Activated naive CD4-positive, alpha-beta T cell treated with Interleukin-2 at 50 U/mL for 16 hours (primary cell): ENCODE results near the gene ARMC8.

Experiments
- DNase-seq: peaks from one replicate; pipeline ENCODE4 v3.0.0-alpha.2; 2020

ARMC8 gene

DNA sequence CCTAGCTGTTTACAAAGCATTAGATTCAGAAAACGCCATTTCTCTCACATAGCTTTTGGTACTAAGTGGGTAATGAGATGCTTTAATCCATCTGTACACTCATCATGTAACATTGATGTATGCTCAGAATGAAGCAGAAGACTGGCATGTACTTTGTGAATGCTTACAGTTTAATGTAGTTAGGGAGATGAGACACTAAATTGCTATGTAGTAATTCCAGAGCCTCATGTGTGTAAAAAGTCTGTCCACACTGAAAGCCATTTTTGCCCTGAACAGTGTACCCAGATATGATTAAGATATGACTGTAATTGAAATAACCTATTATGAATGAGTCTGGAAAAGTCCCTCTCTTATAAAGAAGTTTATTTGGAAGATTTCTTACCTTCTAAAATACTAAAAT is 66.5 kb downstream of the ARMC8 start:
- no peak for DNase-seq

DNA sequence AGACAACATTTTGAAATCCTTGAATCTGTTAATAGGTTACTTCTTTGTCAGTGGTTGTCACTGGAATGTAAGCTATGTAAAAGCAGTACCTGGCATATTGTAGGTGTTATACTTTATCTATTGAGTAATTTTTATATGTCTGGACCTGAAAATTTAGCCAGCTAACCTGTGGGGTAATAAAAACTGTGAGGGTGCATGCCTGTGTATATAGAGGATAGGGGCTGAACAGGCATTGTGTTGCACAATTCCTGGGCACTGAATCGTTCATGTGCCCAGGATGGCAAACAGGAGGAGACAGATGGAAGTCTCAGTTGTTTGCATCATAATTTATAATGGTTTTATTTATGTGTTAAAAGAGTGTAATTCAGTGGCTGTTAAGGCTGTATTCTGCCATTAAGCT is 67.1 kb downstream of the ARMC8 start:
- DNase-seq: no peak

DNA sequence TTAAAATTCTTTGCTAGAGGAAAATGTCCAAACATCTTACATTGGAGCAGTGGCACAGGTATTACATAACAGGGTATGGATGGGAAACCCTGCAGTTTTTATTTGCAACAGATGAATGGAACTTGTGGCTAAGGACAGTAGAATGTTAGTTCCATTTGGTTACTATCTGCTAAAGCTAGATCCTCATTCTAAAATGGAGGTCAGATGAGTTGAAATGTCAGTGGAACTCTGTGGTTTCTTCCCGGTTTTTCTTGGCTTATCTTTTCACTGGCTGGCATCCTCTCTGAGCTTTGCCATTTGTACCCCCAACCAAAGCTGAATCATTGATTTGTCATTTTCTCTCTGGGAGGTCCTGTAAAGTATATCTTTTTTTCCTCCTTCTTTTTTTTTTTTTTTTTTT is 68.9 kb downstream of the ARMC8 start:
- DNase-seq: no peak

DNA sequence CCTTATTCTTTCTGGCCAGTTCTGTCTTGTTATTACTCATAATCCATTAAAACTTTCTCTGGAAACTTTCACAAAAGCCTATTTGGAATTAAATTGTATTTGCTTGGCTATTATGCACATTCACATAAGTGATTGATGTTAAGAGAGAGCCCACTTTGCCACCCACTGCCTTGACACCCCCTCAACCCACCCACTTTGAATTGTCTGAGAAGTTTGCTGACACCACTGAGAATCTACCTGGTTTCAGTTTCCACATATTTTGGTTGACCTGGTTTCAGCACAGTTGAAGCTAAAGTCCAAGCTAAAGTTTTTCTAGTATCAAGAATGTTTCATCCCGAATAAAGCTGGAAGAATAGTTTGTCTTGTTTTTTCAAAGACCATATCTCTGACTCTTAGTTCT is 70.9 kb downstream of the ARMC8 start:
- no peak for DNase-seq

DNA sequence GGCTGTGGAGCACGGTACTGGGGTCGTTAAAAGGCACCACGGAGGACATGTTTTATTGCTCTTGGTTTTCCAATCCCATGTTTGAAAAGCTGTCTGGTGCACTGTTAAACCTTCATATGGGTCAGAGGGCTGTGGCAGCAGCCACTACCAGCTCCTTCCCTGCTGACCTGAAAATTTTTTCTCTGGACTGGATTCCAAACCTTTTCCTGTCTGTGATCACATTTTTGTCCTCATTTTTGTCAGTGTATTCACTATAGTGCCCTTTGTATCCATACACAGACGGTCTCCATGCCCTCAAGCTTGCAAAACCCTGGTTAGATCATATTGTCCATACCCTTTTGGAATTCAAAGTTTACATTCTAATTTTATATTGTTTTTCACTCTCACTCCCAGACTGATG is 72.0 kb downstream of the ARMC8 start:
- no peak for DNase-seq

DNA sequence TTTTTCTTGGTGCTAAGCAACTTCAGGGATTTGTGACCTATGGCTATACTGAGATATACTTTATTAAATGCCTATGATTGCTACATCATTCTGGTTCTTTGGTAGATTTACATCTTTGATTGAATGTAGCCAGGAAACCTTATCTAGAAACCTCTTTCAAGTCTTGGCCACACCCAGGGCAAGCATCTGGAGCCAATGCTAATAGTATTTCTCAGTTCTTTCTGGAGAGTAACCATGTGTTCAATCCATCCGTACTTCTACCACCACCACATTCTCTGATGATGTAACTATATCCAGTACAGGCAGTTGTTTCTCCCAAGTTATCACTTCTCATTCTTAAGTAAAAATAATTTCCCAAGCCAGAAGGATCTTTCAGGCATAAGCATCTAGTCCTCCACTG is 73.5 kb downstream of the ARMC8 start:
- no peak for DNase-seq

DNA sequence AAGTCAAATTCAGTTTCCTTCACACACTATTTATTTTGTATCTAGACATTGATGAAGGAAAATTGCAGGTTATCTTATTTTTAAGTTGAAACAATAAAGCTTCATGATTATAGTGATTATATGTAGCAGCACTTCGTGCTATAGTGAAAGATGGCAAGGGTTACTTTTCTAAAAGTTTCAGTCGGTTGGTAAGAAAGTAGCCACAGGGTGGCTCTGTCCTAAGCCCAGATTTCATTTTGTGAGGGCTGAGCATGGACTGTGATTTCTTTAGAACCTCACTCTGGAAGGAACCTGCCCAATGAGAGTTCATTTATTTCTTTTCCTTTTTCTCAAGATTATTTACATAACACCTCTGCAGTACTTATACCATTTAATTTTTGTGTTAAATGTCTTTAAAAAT is 76.0 kb downstream of the ARMC8 start:
- no peak for DNase-seq

DNA sequence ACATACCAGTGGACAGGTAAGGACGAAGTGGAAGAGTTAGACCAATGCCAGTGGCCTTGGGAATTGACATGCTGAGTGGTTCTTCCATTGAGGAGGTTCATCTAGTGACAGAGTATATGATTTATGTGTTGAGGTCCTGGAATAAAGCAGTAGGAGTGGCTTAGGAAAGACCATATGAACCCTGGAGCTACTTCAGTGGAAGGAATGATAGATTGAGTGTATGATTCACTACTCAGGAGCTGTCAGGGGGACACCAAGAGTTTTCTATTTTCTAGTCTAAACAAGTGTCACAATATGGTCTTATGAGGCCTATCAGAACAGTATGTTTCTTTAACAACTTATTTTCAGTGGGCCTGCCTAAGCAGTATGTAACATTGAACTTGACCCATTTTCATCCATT is 78.6 kb downstream of the ARMC8 start:
- no peak for DNase-seq

DNA sequence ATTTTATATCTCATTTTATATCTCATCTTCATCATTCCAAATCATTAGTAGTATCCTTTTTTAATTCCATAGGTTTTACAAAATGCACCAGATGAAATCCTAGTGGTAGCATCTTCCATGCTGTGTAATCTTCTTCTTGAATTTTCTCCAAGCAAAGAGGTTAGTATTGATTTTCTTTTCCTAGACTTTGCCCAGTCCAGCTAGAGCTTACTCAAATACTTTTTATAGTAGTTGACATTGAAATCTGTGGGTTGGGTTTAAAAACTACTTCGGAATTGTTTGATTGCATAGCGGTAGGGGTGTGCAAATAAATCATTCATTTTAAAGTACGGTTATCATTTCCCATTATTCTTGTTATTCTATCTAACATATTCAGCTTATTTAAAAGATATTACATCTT is 80.0 kb downstream of the ARMC8 start:
- no peak for DNase-seq

DNA sequence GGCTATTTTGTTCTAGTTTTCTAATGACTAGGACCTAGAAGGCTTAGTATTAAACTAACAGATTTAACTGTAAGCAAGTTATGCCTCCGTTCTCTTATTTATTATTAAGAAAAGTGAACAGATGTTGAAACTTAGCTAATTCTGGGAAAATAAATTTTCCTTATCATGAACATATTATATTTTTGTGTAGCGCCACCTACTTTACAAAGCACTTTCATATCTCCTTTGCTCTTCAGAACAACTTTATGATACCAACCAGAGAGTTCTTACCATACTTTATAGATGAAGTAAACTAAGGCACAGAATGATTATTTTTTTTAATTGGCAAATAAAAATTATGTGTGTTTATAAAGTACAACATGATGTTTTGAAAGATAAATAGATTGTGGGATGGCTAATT is 83.1 kb downstream of the ARMC8 start:
- no peak for DNase-seq

DNA sequence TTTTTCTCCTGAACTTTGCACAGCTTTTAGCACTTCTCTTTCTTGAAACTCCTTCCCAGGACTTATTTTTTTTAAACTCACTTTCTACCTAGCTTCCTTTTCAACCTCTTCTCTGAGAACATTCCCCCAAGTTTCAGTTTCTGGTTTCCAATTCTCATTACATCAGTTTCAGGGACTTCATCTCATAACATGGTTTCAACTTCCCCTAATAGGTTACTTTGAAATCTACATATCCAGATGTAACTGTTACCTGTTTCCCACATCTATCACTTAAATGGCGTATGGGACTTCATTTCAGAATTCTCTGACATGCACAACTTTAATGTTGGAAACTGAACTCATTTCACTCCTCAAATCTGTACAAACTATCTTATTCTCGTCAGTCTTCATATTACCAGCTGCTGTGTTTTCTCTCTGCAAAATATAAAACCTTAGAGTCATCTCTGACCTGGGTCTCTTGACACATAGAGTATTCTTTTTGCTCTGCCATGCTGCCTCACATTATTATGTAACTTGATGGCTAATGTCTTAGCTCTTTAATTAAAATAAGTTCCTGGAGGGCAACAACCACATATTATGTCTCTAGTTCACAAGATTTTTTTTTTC is 84.2 kb downstream of the ARMC8 start:
- DNase-seq: no peak

DNA sequence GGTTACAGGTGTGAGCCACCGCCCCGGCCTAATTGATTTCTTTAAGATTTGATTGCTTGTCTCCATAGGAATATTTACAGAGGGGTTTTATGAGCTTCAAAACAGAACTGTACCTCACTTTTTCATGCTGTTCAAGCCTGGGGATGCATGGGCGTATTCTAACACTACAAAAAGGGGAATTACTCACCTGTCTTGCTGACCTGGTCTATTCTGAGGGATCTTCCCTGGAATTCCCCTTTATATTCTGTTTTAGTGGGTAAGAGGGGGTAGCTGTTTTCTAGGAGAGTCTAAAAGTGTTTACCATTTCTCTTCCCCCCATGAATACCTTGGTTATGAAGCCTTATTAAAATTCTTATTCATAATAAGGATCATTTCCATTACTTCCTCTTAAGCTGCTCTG is 94.5 kb downstream of the ARMC8 start:
- no peak for DNase-seq

DNA sequence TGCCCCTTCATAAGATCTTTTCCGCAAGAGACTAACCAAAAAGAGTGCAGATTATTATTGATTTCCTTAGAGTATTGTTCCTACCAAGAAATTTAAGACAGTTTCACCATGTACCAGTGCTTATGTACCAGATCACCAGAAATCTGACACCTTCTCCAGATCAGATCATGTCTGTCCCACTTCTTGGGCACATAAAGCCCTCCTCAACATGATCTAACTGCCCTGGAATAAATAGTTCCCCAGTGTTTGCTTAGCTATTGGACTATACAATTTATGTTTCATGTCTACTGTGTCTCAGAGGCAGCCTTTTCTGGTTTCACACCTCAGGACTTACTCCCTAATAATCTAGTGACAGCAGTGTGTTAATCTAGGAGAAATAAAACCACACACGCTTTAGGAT is 95.7 kb downstream of the ARMC8 start:
- DNase-seq: no peak

DNA sequence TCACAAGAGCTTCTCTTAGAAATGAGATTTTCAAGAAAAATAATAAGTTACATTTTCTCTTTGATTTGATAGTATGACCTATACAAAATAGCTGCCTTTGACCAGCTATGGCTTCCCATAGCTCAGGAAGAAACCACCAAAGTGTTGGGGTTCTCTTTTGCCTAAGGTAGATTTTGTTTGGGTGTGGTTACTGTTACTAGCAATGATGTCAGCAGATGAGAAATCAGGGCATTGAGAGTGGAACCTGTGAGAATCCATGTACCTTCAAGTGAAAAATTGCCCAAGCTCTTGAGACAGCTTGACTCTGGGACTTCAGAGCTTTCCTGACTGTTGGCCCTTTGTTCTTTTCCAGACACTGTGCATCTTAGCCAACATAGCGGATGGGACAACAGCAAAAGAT is 97.0 kb downstream of the ARMC8 start:
- DNase-seq: no peak

DNA sequence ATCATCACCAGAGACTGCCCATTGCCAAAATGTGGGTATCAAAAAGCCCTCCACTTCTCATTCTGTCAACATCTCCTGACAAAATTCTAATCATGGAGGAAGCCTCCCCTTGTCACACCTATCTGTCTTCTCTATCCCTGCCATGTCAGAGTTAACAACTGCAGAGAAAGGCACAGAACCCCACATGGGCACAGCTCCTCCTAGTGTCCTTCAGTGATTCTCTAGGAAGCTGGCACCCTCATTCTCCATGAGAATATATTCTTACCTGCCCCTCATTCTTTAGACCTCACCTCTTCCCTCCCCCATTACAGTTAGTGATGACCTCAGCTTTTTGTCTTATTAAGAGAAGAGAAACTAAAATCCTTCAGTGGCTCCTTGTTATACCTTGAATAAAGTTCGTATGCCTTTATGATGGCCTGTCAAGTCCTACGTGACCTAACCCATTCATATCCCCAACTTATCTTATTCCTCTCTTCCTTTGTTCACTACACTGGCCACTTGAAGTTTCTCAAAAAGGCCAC is 97.9 kb downstream of the ARMC8 start:
- no peak for DNase-seq

DNA sequence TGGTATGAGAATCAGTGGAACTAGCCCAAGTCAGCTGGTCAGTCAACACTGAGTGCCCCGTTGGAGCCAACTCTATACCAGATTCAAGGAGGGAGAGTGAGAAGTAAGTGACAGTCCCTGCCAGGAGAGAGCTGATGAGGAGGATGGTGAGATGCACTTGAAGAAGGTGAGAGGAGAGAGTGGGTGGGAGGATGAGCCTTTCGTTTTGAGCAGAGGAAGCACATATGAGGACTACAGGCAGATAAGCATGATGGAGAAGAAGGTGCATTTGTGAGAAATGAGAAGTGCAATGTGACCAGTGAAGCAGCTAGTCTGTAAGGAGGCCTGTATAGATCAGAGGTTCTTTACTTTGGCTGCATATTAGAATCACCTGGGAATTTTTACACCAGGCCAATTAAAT is 102.2 kb downstream of the ARMC8 start:
- no peak for DNase-seq

DNA sequence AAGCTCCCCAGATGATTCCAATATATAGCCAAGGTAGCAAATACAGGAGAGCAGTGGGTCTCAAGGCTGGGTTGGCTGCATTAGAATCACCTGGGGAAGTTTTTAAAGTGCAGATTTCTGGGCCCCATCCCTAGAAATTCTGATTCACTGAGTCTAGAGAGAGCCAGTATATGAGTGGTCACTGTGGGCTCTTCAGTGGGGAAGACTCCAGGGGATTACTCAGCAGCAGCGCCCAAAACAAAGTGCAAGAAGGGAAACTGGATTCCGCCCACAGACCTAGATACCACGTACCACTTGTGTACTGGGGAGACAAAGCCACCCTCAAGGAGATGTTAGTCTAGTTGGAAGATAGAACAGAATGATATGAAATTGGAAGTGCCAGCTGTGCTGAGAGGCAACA is 102.6 kb downstream of the ARMC8 start:
- no peak for DNase-seq

DNA sequence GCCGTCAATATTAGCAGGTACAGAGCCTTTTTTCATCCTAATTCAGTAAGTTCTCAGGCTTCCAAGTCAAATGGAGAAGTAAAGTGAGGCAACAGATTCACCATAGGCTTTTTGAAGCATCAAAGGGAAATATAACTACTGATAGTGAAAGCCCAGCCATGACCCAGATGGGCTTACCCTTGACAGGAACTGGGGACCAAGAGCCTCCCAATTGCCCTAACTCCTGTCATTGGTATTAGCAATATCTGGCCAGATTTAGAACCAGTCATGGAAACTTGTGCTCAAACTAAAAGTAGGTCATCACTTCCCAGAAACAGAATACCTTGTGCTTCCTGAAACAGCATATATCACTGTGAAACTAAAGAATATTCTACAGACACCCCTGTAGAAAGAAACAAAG is 109.5 kb downstream of the ARMC8 start:
- DNase-seq: peak; percentile 8

DNA sequence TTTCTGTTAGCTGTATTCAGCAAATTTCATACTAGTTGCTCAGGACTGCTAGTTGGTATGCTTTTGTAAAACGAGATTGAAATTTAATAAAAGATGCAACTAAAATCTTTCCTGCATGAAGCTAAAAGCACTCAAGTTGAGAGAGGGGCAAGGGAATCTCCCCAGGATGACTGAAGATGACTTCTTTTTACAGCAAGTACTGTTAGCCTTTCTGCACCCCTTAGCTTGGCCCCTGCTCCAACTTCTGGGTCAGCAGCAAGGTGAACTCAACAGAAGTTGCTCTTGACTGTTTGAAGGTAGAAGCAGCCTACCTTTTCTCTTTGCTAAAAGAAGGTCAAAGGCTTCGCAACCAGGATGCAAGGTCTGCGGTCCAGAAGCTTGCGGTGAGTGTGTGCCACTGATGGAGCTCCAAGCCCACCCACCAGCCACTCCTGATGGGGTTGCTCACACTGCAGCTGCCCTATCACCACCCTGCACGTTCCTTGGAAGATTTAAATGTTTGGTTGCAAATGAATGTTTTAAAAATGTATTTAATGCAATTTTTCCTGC is 110.0 kb downstream of the ARMC8 start:
- DNase-seq: peak; percentile 7

DNA sequence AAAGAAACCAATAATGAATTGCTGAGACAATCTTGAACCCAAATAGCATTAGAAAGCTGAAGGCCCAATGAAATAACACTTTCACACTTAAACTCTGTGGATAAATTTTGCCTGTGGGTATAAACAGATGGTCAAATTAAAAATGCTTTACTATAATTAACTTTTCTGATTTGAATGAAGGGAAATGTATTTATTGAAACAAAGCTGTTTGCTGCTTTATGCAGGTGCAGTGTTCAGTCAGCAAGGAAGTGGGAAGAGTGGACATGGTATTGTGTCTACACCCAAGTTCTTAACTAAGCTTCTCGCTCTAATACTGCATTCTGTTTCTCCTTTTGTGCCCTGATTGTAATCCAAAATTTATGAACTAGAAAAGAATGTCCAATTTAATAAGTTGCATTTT is 110.8 kb downstream of the ARMC8 start:
- no peak for DNase-seq

DNA sequence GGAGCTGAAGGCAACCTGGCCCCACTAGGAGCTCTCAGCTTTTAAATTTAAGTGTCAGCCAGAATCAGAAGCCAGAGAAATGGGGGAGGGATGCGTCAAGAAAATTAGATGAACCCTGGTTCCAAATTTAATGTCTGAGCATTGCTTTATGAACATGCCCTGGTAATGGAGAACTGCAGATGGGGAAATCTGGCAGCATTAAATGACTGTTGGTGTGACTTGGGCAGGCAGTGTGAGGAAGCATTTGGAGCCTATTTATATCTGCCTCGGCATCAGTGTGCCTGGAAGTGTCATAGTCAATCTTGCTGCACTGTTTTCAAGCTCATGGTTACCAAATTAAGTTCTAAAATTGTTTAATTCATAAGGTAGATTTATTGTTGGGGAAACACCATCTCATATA is 113.5 kb downstream of the ARMC8 start:
- no peak for DNase-seq

DNA sequence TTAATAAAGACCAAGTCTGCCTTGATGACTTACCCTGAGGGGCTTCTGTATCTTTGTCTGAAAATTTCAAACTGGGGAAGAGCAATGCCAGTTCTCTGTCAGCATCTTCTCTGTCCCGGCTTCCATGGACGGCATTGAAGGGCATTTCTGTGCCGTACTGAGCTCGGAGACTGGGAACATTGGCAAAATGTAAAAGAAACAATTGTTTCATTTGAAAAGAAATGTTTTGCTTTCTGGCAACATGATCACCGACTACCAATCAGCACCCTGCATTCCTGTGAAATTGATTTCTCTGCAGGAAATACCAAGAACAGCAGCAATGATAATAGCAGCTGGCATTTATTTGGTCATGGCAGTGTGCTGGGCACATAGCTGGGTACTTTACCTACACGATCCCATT is 116.4 kb downstream of the ARMC8 start:
- DNase-seq: no peak

DNA sequence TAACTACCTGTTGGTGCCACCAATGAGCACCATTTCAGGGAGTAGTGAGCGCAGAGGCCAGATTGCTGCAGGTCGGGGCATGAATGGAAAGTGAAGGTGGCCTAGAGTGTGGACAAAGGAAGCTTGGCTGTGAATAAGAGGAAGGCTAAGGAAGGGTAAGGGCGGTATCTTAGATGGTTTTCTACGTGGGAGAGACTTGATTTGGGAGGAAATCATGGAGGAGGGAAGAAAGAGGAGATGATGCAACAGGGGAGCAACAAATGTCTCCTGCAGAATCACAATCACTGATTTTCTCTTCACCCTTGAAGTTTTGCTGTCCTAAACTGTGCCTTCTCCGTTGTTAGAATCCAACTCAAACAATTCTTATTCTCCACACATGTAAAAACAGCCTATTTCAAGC is 120.8 kb downstream of the ARMC8 start:
- no peak for DNase-seq

DNA sequence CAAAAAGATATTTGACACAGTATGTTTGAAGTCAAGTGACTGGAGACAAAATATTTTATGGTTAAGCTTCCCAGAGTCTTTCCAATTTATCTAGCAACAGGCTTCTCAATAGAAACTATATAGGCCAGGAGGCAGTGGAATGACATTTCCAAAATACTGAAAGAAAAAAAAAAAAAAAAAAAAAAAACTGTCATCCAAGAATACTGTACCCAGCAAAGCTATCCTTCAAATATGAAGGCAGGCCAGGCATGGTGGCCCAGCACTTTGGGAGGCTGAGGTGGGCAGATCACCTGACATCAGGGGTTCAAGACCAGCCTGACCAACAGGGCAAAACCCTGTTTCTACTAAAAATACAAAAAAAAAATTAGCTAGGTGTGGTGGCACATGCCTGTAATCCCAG is 121.7 kb downstream of the ARMC8 start:
- no peak for DNase-seq

DNA sequence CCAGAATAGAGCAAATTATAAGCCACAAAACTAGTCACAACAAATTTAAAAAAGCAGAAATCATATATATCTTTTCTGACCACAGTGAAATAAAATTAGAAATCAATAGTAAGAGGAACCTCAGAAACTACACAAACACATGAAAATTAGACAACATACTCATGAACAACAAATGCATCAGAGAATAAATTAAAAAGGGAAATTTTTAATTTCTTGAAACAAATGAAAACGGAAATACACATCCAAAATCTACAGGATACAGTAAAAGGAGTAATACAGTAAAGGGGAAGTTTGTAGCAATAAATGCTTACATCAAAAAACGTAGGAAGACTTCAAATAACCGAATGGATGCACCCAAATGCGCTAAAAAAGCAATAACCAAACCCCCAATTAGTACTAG is 123.4 kb downstream of the ARMC8 start:
- DNase-seq: no peak
